IPS DF 4.7 (cell line): ENCODE data around the gene SLC37A1.

ENCODE experiments used
- DNase-seq: peaks from one replicate; pipeline ENCODE4 v3.0.0-alpha.2; 2013; ENCODE audit warnings: low spot score; ENCODE audit errors: extremely low read depth

SLC37A1 gene

GRCh38 chr21:42543106-42543847 lies 29.6 kb downstream of the SLC37A1 start:
- DNase-seq, result no peak

GRCh38 chr21:42544544-42544943 lies 30.9 kb downstream of the SLC37A1 start:
- no peak for DNase-seq

- DNase-seq, result no peak
These were observed 31.7 kb downstream of the SLC37A1 start for GRCh38 chr21:42545317-42545716.

- DNase-seq, result no peak
These were observed 32.1 kb downstream of the SLC37A1 start for GRCh38 chr21:42545745-42546144.

GRCh38 chr21:42546433-42546832 lies 32.8 kb downstream of the SLC37A1 start:
- no peak for DNase-seq

GRCh38 chr21:42547001-42547905 lies 33.6 kb downstream of the SLC37A1 start:
- no peak for DNase-seq

GRCh38 chr21:42547906-42548365 lies 34.3 kb downstream of the SLC37A1 start:
- no peak for DNase-seq

GRCh38 chr21:42548687-42549406 lies 35.2 kb downstream of the SLC37A1 start:
- DNase-seq, result no peak

- DNase-seq, result no peak
These were observed 37.2 kb downstream of the SLC37A1 start for GRCh38 chr21:42550817-42551216.

GRCh38 chr21:42552407-42553336 lies 39.0 kb downstream of the SLC37A1 start:
- no peak for DNase-seq

GRCh38 chr21:42553435-42553834 lies 39.8 kb downstream of the SLC37A1 start:
- no peak for DNase-seq

GRCh38 chr21:42554251-42554961 lies 40.8 kb downstream of the SLC37A1 start:
- no peak for DNase-seq

- DNase-seq, result no peak
These were observed 42.2 kb downstream of the SLC37A1 start for GRCh38 chr21:42555756-42556438.

GRCh38 chr21:42556476-42556875 lies 42.8 kb downstream of the SLC37A1 start:
- no peak for DNase-seq

GRCh38 chr21:42556960-42557359 lies 43.3 kb downstream of the SLC37A1 start:
- DNase-seq, result no peak

GRCh38 chr21:42557420-42557819 lies 43.8 kb downstream of the SLC37A1 start:
- no peak for DNase-seq

- DNase-seq, result no peak
These were observed 44.7 kb downstream of the SLC37A1 start for GRCh38 chr21:42558368-42558767.

- no peak for DNase-seq
These were observed 45.2 kb downstream of the SLC37A1 start for GRCh38 chr21:42558846-42559245.

GRCh38 chr21:42559326-42559725 lies 45.7 kb downstream of the SLC37A1 start:
- no peak for DNase-seq
